A549 treated with Mapracorat at 1 μM for 4 hours (cell line): ENCODE measurements around the gene AGXT2. TPM values are rescaled to one million over a fixed set of nuclear protein-coding genes. Genes with fewer than 3 reads are reported as not detected.

Experiments used
- total RNA-seq: library from RNA; stranded (reverse); fragments of 200-300 nt; extraction: Qiagen RNA extraction; gene quantifications from 5 replicates; pipeline ENCODE4 v1.2.3, GENCODE V29; 2022

AGXT2 gene, protein sequence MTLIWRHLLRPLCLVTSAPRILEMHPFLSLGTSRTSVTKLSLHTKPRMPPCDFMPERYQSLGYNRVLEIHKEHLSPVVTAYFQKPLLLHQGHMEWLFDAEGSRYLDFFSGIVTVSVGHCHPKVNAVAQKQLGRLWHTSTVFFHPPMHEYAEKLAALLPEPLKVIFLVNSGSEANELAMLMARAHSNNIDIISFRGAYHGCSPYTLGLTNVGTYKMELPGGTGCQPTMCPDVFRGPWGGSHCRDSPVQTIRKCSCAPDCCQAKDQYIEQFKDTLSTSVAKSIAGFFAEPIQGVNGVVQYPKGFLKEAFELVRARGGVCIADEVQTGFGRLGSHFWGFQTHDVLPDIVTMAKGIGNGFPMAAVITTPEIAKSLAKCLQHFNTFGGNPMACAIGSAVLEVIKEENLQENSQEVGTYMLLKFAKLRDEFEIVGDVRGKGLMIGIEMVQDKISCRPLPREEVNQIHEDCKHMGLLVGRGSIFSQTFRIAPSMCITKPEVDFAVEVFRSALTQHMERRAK
- total RNA-seq: not detected in 5 replicates

DNA sequence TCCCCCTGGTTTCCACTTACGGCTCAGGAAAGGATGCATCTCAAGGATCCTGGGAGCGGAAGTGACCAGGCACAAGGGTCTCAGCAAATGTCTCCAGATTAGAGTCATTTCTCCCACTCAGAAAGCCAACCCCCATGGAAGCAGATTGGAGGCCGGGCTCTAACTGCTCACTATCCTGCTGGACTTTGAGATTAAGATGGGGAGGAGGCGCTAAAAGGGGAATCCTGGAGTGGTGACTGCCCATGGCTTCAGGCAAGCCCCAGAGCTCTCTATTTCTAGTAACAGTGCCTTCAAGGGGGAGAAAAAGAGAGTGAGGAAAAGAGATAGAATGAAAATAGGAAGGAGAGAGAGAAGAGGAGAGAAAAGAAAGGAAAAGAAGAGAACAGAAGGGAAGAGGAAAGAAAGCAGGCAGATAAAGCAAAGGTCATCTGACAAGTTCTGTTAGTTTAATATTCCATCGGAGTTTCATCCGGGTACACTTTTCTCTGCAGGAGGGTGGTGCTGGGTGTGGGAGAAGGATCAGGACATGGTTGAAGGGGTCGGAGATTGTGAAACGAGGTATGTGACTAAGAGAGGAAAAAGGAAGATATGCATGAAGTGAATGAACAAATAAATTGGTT, at the start of gene AGXT2:
AGXT2 (minus strand) TSS at position 165 of the 620 bp plus-strand sequence; CDS start at position 108, 57 bp downstream.

Other genes starting within 250 kb of the AGXT2 start
- not detected in 5 replicates for gene TTC23L, start 208.8 kb downstream of the AGXT2 start, total RNA-seq
- 28.1 to 36.3 TPM (median 33.6 TPM) in 5 replicates for gene RAD1, start 132.4 kb downstream of the AGXT2 start, total RNA-seq
- gene BRIX1, start 132.2 kb downstream of the AGXT2 start, total RNA-seq: 47.2 to 54.1 TPM (median 53.6 TPM) in 5 replicates
- gene DNAJC21, start 118.4 kb downstream of the AGXT2 start, total RNA-seq: 23.5 to 25.9 TPM (median 25.2 TPM) in 5 replicates
- gene PRLR, start 182.5 kb upstream of the AGXT2 start, total RNA-seq: 0.02 to 0.28 TPM (median 0.09 TPM) in 4 of 5 replicates, not detected in the other